Esophagus squamous epithelium (tissue), 5 donors: ENCODE results near the gene SATB1. TPM values are rescaled to one million over a fixed set of nuclear protein-coding genes. Genes with fewer than 3 reads are reported as not detected.

Experiments used
- DNase-seq: peaks from one replicate; lab custom pipeline; 2025; lab: John Stamatoyannopoulos, UW
- H3K27ac ChIP-seq, 4 donors: fragments of 200-600 bp; sonication (generic); one replicate each; pipeline ENCODE4 v1.5.1; 2016 to 2019; ENCODE audit warnings: mild to moderate bottlenecking in 1 of 4
- H3K27me3 ChIP-seq, 4 donors: fragments of 200-600 bp; sonication (generic); 1 replicate in 3 of 4; 2 replicates in 1 of 4; pipeline versions ENCODE4 v1.5.1 to v1.6.0; 2017 to 2021; ENCODE audit warnings: antibody characterized with exemption in 1 of 4
- H3K36me3 ChIP-seq, 3 donors: fragments of 200-600 bp; sonication (generic); one replicate each; pipeline ENCODE4 v1.5.1; 2016 to 2019
- H3K4me1 ChIP-seq, 3 donors: fragments of 200-600 bp; sonication (generic); one replicate each; pipeline ENCODE4 v1.5.1; 2017 to 2019
- H3K4me3 ChIP-seq, 4 donors: fragments of 200-600 bp; sonication (generic); 1 replicate in 3 of 4; 2 replicates in 1 of 4; pipeline ENCODE4 v1.5.1; 2016 to 2019; ENCODE audit warnings: mild to moderate bottlenecking in 2 of 4, moderate library complexity in 1 of 4
- H3K9me3 ChIP-seq, 3 donors: fragments of 200-600 bp; sonication (generic); one replicate each; pipeline ENCODE4 v1.5.1; 2016 to 2019
- CTCF ChIP-seq, 6 experiments: fragments of 450-650 bp in 4 of 6; fragments of 200-600 bp in 2 of 6; sonication (generic) in 2 of 6; IDR thresholded peaks; one replicate each; pipeline ENCODE4 v1.5.1; 2016 to 2019; ENCODE audit warnings: antibody characterized with exemption in 6 of 6, mild to moderate bottlenecking in 4 of 6, moderate library complexity in 4 of 6
- POLR2A ChIP-seq, 4 donors: fragments of 450-650 bp; IDR thresholded peaks; one replicate each; pipeline ENCODE4 v1.6.1; 2017; ENCODE audit warnings: antibody characterized with exemption in 4 of 4, mild to moderate bottlenecking in 4 of 4, moderate library complexity in 3 of 4
- WGBS, 2 donors: methylation state at CpG; one replicate each; pipeline ENCODE4 v1.1.5; 2018; 5-methylcytosine and 5-hydroxymethylcytosine counted together
- intact Hi-C: fragments of 100-400 bp; cut with DNase I; formaldehyde crosslinking; loops from one replicate; pipeline ENCODE4 v1.15.0; 2022
- total RNA-seq, 4 donors: library from RNA; depleted of rRNA; stranded (reverse); fragments of >200 nt; gene quantifications; one replicate each; pipeline ENCODE4 v1.1.0, GENCODE V29; 2016
- donor health status: DM: yes; HTN: yes; CAD: no.

The SATB1 gene
- total RNA-seq, 4 donors from 2014 or later, result 16.9 to 24.4 (median 20.0) TPM

- no peaks in the 10 kb centered on the region for H3K27me3 ChIP-seq
- no peak for DNase-seq
- H3K9me3 ChIP-seq, result no peaks in the 10 kb centered on the region
- peaks cover 0 to 43% (median 5%) of the 10 kb centered on the region in 3 donors for H3K36me3 ChIP-seq
- H3K4me1 ChIP-seq, result peaks cover 0 to 7% (median 0%) of the 10 kb centered on the region in 3 donors
- TF ChIP-seq POLR2A (IDR thresholded peaks at IDR 0.05) (no peak), CTCF (IDR thresholded peaks at IDR 0.05) (no peak)
- H3K27ac ChIP-seq, result no peak overlapping the region
- 90 to 93% methylated on average over 12 to 16 of the region's 18 CpGs for WGBS, 2 donors
- intact Hi-C loops, result no loop called here
- H3K4me3 ChIP-seq, result no peak overlapping the region
Measured at GRCh38 chr3:18349197-18349798, 75.8 kb downstream of the SATB1 start.

- no peak for DNase-seq
- no peaks in the 10 kb centered on the region for H3K4me1 ChIP-seq
Measured at GRCh38 chr3:18346097-18346496, 79.0 kb downstream of the SATB1 start.

GRCh38 chr3:18345015-18345367, 80.1 kb downstream of the SATB1 start:
- Histone ChIP-seq H3K4me1 (no peaks in the 10 kb centered on the region), H3K9me3 (no peaks in the 10 kb centered on the region), H3K4me3 (no peak overlapping the region), H3K36me3 (peaks cover 0 to 22% (median 0%) of the 10 kb centered on the region in 3 donors), H3K27me3 (no peaks in the 10 kb centered on the region), H3K27ac (no peak overlapping the region)
- 65 to 71% methylated on average over 5 of the region's 5 CpGs for WGBS, 2 donors
- DNase-seq, result no peak
- TF ChIP-seq CTCF (IDR thresholded peaks at IDR 0.05) (no peak), POLR2A (IDR thresholded peaks at IDR 0.05) (no peak)
- intact Hi-C loops, result no loop called here

More at GRCh38 chr3:18346097-18346496, 79.0 kb downstream of the SATB1 start:
- no peaks in the 10 kb centered on the region for H3K9me3 ChIP-seq
- no peaks in the 10 kb centered on the region for H3K27me3 ChIP-seq
- no peak overlapping the region for H3K27ac ChIP-seq
- no peak for TF ChIP-seq CTCF (IDR thresholded peaks at IDR 0.05)
- no peak for TF ChIP-seq POLR2A (IDR thresholded peaks at IDR 0.05)
- intact Hi-C loops, result no loop called here
- peaks cover 0 to 31% (median 0%) of the 10 kb centered on the region in 3 donors for H3K36me3 ChIP-seq
- no peak overlapping the region for H3K4me3 ChIP-seq
- WGBS, 2 donors, result 91 to 93% methylated on average over 4 of the region's 4 CpGs

GRCh38 chr3:18344306-18345014, 80.7 kb downstream of the SATB1 start:
- Histone ChIP-seq H3K4me1 (no peaks in the 10 kb centered on the region), H3K27me3 (no peaks in the 10 kb centered on the region), H3K27ac (no peak overlapping the region), H3K36me3 (peaks cover 0 to 17% (median 0%) of the 10 kb centered on the region in 3 donors), H3K9me3 (no peaks in the 10 kb centered on the region), H3K4me3 (no peak overlapping the region)
- DNase-seq, result no peak
- WGBS, 2 donors, result 70 to 79% methylated on average over 4 of the region's 4 CpGs
- intact Hi-C loops, result no loop called here
- TF ChIP-seq POLR2A (IDR thresholded peaks at IDR 0.05) (no peak), CTCF (IDR thresholded peaks at IDR 0.05) (no peak)

- no peak for TF ChIP-seq POLR2A (IDR thresholded peaks at IDR 0.05)
- TF ChIP-seq CTCF (IDR thresholded peaks at IDR 0.05), result no peak
- H3K27ac ChIP-seq, result no peak overlapping the region
- no peaks in the 10 kb centered on the region for H3K9me3 ChIP-seq
- peaks cover 0 to 10% (median 0%) of the 10 kb centered on the region in 3 donors for H3K36me3 ChIP-seq
- H3K4me3 ChIP-seq, result no peak overlapping the region
- intact Hi-C loops, result no loop called here
- no peak for DNase-seq
- WGBS, 2 donors, result 66 to 73% methylated on average over 2 of the region's 2 CpGs
- no peaks in the 10 kb centered on the region for H3K4me1 ChIP-seq
- no peaks in the 10 kb centered on the region for H3K27me3 ChIP-seq
Measured at GRCh38 chr3:18343809-18344208, 81.3 kb downstream of the SATB1 start.
